ENCODE data around the gene B3GALNT1.

The B3GALNT1 gene, protein sequence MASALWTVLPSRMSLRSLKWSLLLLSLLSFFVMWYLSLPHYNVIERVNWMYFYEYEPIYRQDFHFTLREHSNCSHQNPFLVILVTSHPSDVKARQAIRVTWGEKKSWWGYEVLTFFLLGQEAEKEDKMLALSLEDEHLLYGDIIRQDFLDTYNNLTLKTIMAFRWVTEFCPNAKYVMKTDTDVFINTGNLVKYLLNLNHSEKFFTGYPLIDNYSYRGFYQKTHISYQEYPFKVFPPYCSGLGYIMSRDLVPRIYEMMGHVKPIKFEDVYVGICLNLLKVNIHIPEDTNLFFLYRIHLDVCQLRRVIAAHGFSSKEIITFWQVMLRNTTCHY

GRCh38 chr3:161104561-161105551 is at the start of gene B3GALNT1:
B3GALNT1 (minus strand) TSS chr3:161105349; CDS start chr3:161086754, 18,595 bp downstream.
- DNase-seq (ENCODE audit: low read depth) = no peak

GRCh38 chr3:161153480-161153879 is 48.3 kb upstream of the B3GALNT1 start:
- DNase-seq (ENCODE audit: low read depth) = no peak

DNA sequence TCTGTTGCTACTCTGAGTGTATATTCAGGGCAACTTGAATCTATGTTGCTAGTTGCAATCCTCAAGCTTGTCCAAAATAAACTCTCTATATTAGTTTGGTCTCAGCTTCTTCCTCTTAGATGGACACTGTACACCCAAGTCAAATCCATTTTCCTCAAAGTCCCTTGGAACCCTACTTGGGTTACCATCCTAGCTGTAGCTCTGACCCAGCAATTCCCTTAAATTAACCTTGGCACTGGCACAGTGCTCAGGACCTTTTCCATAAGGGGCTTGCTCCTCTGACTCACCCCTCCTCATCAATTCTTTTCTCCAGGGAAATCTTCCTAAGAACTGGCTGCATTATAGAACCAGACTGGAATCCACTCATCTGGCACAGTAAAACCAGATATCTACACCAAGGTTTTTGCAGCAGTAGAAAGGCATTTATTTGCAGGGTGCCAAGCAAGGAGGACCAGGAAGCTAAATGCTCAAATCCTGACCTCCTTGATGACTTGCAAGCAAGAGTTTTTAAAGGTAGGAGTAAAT is 44.9 kb upstream of the B3GALNT1 start:
- peak; percentile 32 for DNase-seq (ENCODE audit: low read depth)

- DNase-seq (ENCODE audit: low read depth) = peak; percentile 35
Observed at GRCh38 chr3:161149529-161149928, 44.4 kb upstream of the B3GALNT1 start.

GRCh38 chr3:161148832-161149475 is 43.8 kb upstream of the B3GALNT1 start:
- no peak for DNase-seq (ENCODE audit: low read depth)

- peak; percentile 74 for DNase-seq (ENCODE audit: low read depth)
Observed at GRCh38 chr3:161142486-161142885, 37.3 kb upstream of the B3GALNT1 start.

DNA sequence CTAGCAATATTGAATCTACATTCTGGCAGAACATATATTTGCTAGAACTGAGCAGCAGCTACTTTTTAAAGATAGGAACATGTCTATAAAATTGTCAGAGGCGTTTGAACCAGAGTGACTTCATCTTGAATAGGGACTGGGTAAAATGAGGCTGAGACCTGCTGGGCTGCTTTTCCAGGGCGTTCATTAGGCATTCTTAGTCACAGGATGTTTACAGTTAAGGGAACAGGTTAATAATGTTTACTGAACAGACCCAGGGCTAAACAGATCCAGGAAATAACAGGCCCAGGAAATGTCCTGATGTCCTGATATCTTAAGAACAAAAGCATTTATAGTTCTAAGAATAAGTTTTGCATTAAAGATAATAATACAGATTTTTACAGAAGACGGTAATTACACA is 34.5 kb upstream of the B3GALNT1 start:
- DNase-seq (ENCODE audit: low read depth) = no peak

- DNase-seq (ENCODE audit: low read depth) = no peak
Observed at GRCh38 chr3:161137260-161137659, 32.1 kb upstream of the B3GALNT1 start.

DNA sequence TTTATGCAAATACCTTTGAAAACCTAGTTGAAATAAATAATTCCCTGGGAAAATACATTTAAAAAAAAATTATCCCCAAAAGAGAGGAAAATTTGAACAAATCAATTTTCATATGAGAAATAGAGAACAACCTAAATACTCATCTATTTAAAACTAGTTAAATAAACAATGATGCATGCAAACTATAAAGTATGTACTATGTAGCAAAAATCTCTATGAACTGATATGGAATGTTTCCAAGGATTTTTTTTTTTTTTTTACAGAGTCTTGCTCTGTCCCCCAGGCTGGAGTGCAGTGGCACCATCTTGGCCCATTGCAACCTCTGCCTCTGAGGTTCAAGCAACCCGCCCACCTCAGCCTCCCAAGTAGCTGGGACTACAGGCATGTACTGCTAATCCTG is 27.2 kb upstream of the B3GALNT1 start:
- DNase-seq (ENCODE audit: low read depth) = no peak

DNA sequence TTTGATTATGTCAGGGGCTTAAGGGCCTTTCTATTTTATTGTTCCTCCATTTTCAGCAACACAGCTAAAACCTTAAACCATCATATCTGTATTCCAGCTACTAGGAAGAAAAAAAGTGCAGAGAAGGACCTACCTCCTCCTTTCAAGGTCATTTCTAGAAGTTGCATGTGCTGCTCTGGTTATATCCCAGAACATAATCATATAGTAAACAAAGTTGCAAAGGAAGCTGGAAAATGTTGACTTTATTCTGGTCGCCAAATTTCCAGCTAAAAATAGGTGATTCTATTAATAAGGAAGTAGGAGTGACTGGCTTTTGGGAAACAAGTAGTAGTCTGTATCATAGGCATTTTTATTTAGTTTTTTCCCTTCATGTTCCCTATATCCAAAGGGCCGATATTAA is 21.3 kb upstream of the B3GALNT1 start:
- DNase-seq (ENCODE audit: low read depth) = no peak

- no peak for DNase-seq (ENCODE audit: low read depth)
Observed at GRCh38 chr3:161117646-161118045, 12.5 kb upstream of the B3GALNT1 start.

DNA sequence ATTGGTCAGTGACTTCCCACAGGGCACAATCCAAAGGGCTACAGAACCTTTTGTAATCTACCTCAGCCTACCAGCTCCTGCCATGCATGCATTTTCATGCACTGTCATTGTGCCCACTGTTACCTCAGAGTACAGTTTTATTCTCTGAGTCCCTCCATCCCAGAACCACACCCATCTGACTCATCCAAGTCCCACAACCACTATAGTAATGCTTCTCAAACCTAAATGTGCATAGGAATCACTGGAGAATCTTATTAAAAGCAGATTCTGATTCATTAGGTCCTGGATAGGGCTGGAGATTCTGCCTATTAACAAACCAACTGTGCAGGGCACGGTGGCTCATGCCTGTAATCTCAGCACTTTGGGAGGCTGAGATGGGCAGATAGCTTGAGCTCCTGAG is 3.7 kb upstream of the B3GALNT1 start:
- no peak for DNase-seq (ENCODE audit: low read depth)

- no peak for DNase-seq (ENCODE audit: low read depth)
Observed at GRCh38 chr3:161107311-161107710, 2.2 kb upstream of the B3GALNT1 start.

DNA sequence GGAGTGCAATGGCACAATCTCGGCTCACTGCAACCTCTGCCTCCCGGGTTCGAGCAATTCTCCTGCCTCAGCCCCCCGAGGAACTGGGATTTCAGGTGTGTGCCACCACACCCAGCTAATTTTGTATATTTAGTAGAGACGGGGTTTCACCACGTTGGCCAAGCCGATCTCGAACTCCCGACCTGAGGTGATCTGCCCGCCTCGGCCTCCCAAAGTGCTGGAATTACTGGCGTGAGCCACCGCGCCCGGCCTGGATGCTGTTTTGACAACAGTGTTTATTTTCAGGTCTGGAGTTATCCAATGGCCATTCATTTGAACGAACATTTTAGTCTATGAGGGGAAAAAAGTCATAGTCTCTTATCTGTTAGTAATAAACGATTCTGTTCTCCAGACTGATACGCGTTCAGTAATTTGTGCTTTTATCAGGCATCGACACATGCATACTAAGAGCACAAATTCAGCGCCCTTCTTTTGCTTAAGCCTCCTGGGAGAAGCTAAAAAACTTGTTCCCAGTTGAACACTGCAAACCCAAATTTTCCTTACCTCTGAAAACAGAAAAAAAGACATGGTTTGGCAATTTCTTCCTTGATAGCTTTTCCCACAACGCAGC is 1.3 kb downstream of the B3GALNT1 start:
- DNase-seq (ENCODE audit: low read depth) = no peak

DNA sequence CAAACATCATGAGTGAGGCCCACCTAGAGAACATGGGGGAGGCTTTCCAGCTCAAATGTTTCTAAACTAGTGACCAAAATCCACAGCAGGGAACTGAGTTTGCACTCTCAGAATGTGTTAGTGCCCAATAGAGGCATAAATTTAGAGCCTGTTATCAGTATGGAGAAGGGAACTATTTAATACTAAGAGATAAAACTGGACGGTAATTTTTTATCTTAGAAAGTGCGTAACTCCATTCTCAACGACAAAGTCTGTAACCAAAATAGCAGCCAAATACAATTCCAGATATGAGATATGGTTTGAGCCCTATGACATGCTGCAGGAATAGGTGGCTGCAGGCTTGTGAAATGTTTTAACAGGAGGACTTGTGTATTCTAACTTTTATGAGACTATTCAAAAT is 3.5 kb downstream of the B3GALNT1 start:
- DNase-seq (ENCODE audit: low read depth) = no peak

DNA sequence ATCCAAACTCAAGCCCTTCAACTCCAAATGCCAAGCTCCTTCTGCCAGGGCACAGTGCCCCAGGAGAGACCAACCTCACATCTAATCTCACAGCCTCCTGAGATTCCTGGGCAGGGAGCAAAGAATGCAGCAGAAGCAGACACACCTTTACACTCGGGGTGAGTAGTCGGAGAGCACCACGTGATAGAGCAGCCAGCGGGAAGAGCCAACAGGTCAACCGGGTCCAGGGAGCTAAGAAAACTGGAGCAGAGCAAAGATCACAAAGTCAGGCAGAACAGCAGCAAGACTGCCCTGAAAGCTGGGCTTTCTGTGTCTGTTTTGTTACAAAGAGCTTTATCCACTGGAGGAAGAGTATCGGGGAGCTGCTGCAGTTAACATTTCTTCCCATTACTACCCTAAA is 4.2 kb downstream of the B3GALNT1 start:
- DNase-seq (ENCODE audit: low read depth) = no peak

DNA sequence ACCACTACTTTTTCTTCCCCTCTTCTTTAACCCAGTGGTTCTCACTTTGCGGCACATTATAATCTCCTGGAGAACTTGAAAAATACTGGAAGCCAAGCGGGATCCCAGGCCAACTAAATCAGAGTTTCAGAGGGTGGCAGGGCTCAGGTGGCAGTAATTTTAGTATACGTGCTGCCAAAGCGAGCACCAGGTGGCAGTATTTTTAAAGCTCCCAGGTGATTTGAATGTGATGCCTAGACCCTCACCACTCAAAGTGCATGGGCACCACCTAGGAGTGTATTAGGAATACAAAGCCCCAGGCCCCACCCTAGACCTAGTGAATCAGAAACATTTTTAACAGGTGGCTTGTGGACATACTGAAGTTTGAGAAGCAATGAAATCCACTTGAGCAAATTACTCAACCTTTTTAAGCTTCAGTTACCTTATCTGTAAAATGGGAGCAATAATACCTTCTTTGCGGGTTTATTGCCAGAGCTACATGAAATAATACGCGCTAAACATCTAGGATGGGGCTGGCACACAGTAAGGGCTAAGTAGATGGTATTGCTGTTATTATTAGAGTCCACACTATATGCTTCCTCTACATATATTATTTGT is 8.3 kb downstream of the B3GALNT1 start:
- DNase-seq (ENCODE audit: low read depth) = no peak

- DNase-seq (ENCODE audit: low read depth) = no peak
Observed at GRCh38 chr3:161093895-161094294, 11.3 kb downstream of the B3GALNT1 start.

DNA sequence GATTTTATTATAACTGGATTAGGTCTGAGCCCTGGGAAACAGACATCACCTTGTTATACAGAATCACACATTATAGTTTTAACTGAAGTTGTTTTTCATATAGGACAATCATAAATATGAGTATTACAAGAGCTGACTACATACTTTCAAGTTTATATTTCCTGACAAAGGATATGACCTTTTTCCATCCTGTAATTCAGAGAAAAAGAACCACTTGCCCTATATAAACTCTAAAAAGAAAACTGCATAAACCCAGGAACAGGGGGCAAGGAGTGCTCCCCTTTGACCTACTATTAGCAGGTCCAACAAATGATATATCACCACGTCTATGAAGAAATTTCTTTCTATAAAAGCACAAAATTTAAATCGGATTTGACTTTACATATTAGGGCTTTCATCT is 20.9 kb downstream of the B3GALNT1 start:
- no peak for DNase-seq (ENCODE audit: low read depth)

- DNase-seq (ENCODE audit: low read depth) = no peak
Observed at GRCh38 chr3:161083131-161083530, 22.0 kb downstream of the B3GALNT1 start.

- no peak for DNase-seq (ENCODE audit: low read depth)
Observed at GRCh38 chr3:161082063-161082462, 23.1 kb downstream of the B3GALNT1 start.
